ENCODE data around the gene ARHGAP23.

Gene ARHGAP23

GRCh38 chr17:38410201-38410600 lies 18.1 kb upstream of the ARHGAP23 start:
- ATAC-seq (ENCODE audit: low read depth) (no peak), DNase-seq (ENCODE audit: low spot score) (no peak)
- no peaks in the 10 kb centered on the region for H3K36me3 ChIP-seq (ENCODE audit: low read depth)
- no peak for TF ChIP-seq CTCF (IDR thresholded peaks at IDR 0.05; ENCODE audit: poor library complexity, severe bottlenecking)
- no peaks in the 10 kb centered on the region for H3K27me3 ChIP-seq (ENCODE audit: insufficient read depth, poor library complexity, severe bottlenecking)
- peaks cover 5% of the 10 kb centered on the region for H3K4me1 ChIP-seq (ENCODE audit: insufficient read depth, poor library complexity, severe bottlenecking)
- H3K4me3 ChIP-seq (ENCODE audit: severe bottlenecking), result no peak overlapping the region
- no peak overlapping the region for H3K27ac ChIP-seq (ENCODE audit: poor library complexity, severe bottlenecking)
- no peaks in the 10 kb centered on the region for H3K9me3 ChIP-seq (ENCODE audit: severe bottlenecking)

- peaks cover 12% of the 10 kb centered on the region for H3K4me1 ChIP-seq (ENCODE audit: insufficient read depth, poor library complexity, severe bottlenecking)
- H3K27ac ChIP-seq (ENCODE audit: poor library complexity, severe bottlenecking), result no peak overlapping the region
Observed at GRCh38 chr17:38415250-38416194, 12.7 kb upstream of the ARHGAP23 start.

GRCh38 chr17:38416840-38417209 lies 11.4 kb upstream of the ARHGAP23 start:
- ATAC-seq (ENCODE audit: low read depth) (no peak), DNase-seq (ENCODE audit: low spot score) (no peak)
- Histone ChIP-seq H3K9me3 (ENCODE audit: severe bottlenecking) (no peaks in the 10 kb centered on the region), H3K4me3 (ENCODE audit: severe bottlenecking) (no peak overlapping the region), H3K27me3 (ENCODE audit: insufficient read depth, poor library complexity, severe bottlenecking) (peaks cover 25% of the 10 kb centered on the region), H3K36me3 (ENCODE audit: low read depth) (no peaks in the 10 kb centered on the region), H3K27ac (ENCODE audit: poor library complexity, severe bottlenecking) (no peak overlapping the region), H3K4me1 (ENCODE audit: insufficient read depth, poor library complexity, severe bottlenecking) (peaks cover 12% of the 10 kb centered on the region)
- no peak for TF ChIP-seq CTCF (IDR thresholded peaks at IDR 0.05; ENCODE audit: poor library complexity, severe bottlenecking)

More at GRCh38 chr17:38415250-38416194, 12.7 kb upstream of the ARHGAP23 start:
- H3K27me3 ChIP-seq (ENCODE audit: insufficient read depth, poor library complexity, severe bottlenecking), result peaks cover 25% of the 10 kb centered on the region
- TF ChIP-seq CTCF (IDR thresholded peaks at IDR 0.05; ENCODE audit: poor library complexity, severe bottlenecking), result no peak
- peak; percentile 64 for ATAC-seq (ENCODE audit: low read depth)
- peak overlapping the region; percentile 17 for H3K4me3 ChIP-seq (ENCODE audit: severe bottlenecking)
- H3K36me3 ChIP-seq (ENCODE audit: low read depth), result no peaks in the 10 kb centered on the region
- no peaks in the 10 kb centered on the region for H3K9me3 ChIP-seq (ENCODE audit: severe bottlenecking)
- no peak for DNase-seq (ENCODE audit: low spot score)

- Histone ChIP-seq H3K4me1 (ENCODE audit: insufficient read depth, poor library complexity, severe bottlenecking) (peaks cover 12% of the 10 kb centered on the region), H3K27me3 (ENCODE audit: insufficient read depth, poor library complexity, severe bottlenecking) (peaks cover 25% of the 10 kb centered on the region), H3K36me3 (ENCODE audit: low read depth) (no peaks in the 10 kb centered on the region), H3K9me3 (ENCODE audit: severe bottlenecking) (no peaks in the 10 kb centered on the region), H3K27ac (ENCODE audit: poor library complexity, severe bottlenecking) (no peak overlapping the region), H3K4me3 (ENCODE audit: severe bottlenecking) (no peak overlapping the region)
- no peak for ATAC-seq (ENCODE audit: low read depth)
- TF ChIP-seq CTCF (IDR thresholded peaks at IDR 0.05; ENCODE audit: poor library complexity, severe bottlenecking), result no peak
- no peak for DNase-seq (ENCODE audit: low spot score)
Observed at GRCh38 chr17:38417210-38417951, 10.9 kb upstream of the ARHGAP23 start.
